IPS DF 6.9 (cell line): ENCODE results near the gene HDAC3.

Source experiments
- DNase-seq: peaks from one replicate; pipeline ENCODE4 v3.0.0-alpha.2; 2013; ENCODE audit warnings: low read depth, low spot score
- H3K27ac ChIP-seq: one replicate; pipeline ENCODE4 v1.5.1; 2013; ENCODE audit warnings: low read length, control low read depth
- H3K27me3 ChIP-seq: 2 replicates; pipeline ENCODE4 v1.6.1; 2013; ENCODE audit warnings: mild to moderate bottlenecking, low read length; ENCODE audit not compliant: control insufficient read depth, insufficient read depth
- H3K36me3 ChIP-seq: 2 replicates; pipeline ENCODE4 v1.6.1; 2013; ENCODE audit warnings: low read length; ENCODE audit not compliant: control insufficient read depth, insufficient read depth
- H3K4me1 ChIP-seq: 2 replicates; pipeline ENCODE4 v1.6.1; 2013; ENCODE audit warnings: low read length; ENCODE audit not compliant: control insufficient read depth, insufficient read depth
- H3K4me3 ChIP-seq: 2 replicates; pipeline ENCODE4 v1.5.1; 2013; ENCODE audit warnings: mild to moderate bottlenecking, low read length
- H3K9me3 ChIP-seq: 2 replicates; pipeline ENCODE4 v1.6.1; 2013; ENCODE audit warnings: low read length, inconsistent platforms; ENCODE audit not compliant: control insufficient read depth, insufficient read depth
- WGBS: extraction: QIAGEN DNeasy Blood & Tissue Kit; methylation state at CpG from one replicate; pipeline ENCODE4 v1.1.7; 2013; ENCODE audit warnings: mixed read lengths, missing lambda C conversion rate; ENCODE audit not compliant: insufficient read length, insufficient coverage; 5-methylcytosine and 5-hydroxymethylcytosine counted together

The HDAC3 gene

DNA sequence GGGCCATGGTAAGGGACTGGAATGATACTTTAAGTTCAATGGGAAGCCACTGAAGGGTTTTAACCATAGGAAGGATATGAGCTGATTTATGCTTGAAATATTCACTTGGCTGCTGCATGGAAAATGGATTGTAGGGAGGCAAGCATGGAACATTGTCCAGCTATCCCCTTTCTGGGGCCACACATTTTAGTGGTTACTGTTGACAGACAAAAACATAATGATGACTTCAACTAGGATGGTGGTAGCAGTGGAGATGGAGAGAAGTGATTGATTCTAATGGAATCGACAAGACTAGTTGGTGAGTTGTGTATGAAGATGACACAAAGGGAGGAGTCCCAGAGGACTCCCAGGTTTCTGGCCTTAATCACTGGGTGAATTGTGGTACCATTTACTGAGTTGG, 20.8 kb upstream of the HDAC3 start:
- Histone ChIP-seq H3K36me3 (peaks cover 24% of the 10 kb centered on the region), H3K27ac (no peak overlapping the region), H3K4me3 (no peak overlapping the region), H3K9me3 (no peaks in the 10 kb centered on the region), H3K4me1 (no peaks in the 10 kb centered on the region), H3K27me3 (no peaks in the 10 kb centered on the region)
- WGBS = no CpG with 5 or more reads among the region's 1 CpG
- DNase-seq = no peak

GRCh38 chr5:141656396-141656795, 19.7 kb upstream of the HDAC3 start:
- no peaks in the 10 kb centered on the region for H3K27me3 ChIP-seq
- H3K27ac ChIP-seq = no peak overlapping the region
- no peak overlapping the region; the same call in 1 of the 2 replicates for H3K4me3 ChIP-seq
- WGBS = no CpG with 5 or more reads among the region's 9 CpGs
- peaks cover 24% of the 10 kb centered on the region for H3K36me3 ChIP-seq
- DNase-seq = no peak
- no peaks in the 10 kb centered on the region for H3K4me1 ChIP-seq
- no peaks in the 10 kb centered on the region for H3K9me3 ChIP-seq

DNA sequence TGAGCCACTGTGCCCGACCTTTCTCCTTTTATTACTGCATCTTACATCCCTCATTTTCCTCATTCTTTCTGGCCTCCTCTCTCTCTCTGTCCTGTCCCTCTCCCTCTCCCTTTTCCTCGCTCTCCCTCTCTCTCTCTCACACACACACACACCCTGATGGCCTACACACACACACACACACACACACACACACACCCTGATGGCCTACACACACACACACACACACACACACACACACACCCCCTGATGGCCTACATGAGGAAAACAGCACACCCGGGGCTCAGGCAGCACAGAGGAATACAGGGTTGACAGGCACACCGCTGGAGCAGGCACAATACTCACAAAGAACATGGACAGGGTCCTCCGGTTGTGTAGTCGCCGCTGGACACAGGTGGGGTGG, 18.4 kb upstream of the HDAC3 start:
- H3K27me3 ChIP-seq = no peaks in the 10 kb centered on the region
- no peak overlapping the region for H3K4me3 ChIP-seq
- peaks cover 24% of the 10 kb centered on the region for H3K36me3 ChIP-seq
- no CpG with 5 or more reads among the region's 7 CpGs for whole genome bisulfite sequencing
- H3K27ac ChIP-seq = no peak overlapping the region
- DNase-seq = no peak
- H3K9me3 ChIP-seq = no peaks in the 10 kb centered on the region
- no peaks in the 10 kb centered on the region for H3K4me1 ChIP-seq

- H3K9me3 ChIP-seq = no peaks in the 10 kb centered on the region
- H3K36me3 ChIP-seq = peaks cover 20% of the 10 kb centered on the region
- H3K27me3 ChIP-seq = no peaks in the 10 kb centered on the region
- DNase-seq = no peak
- no CpG with 5 or more reads among the region's 2 CpGs for WGBS
- H3K27ac ChIP-seq = no peak overlapping the region
- H3K4me1 ChIP-seq = no peaks in the 10 kb centered on the region
- no peak overlapping the region for H3K4me3 ChIP-seq
Observed at GRCh38 chr5:141654298-141654697, 17.6 kb upstream of the HDAC3 start.

GRCh38 chr5:141651728-141652105, 15.1 kb upstream of the HDAC3 start:
- Histone ChIP-seq H3K36me3 (peaks cover 15% of the 10 kb centered on the region), H3K4me1 (no peaks in the 10 kb centered on the region), H3K9me3 (no peaks in the 10 kb centered on the region), H3K27me3 (no peaks in the 10 kb centered on the region), H3K27ac (no peak overlapping the region), H3K4me3 (no peak overlapping the region; the same call in 1 of the 2 replicates)
- WGBS = no CpG with 5 or more reads among the region's 9 CpGs
- DNase-seq = no peak

DNA sequence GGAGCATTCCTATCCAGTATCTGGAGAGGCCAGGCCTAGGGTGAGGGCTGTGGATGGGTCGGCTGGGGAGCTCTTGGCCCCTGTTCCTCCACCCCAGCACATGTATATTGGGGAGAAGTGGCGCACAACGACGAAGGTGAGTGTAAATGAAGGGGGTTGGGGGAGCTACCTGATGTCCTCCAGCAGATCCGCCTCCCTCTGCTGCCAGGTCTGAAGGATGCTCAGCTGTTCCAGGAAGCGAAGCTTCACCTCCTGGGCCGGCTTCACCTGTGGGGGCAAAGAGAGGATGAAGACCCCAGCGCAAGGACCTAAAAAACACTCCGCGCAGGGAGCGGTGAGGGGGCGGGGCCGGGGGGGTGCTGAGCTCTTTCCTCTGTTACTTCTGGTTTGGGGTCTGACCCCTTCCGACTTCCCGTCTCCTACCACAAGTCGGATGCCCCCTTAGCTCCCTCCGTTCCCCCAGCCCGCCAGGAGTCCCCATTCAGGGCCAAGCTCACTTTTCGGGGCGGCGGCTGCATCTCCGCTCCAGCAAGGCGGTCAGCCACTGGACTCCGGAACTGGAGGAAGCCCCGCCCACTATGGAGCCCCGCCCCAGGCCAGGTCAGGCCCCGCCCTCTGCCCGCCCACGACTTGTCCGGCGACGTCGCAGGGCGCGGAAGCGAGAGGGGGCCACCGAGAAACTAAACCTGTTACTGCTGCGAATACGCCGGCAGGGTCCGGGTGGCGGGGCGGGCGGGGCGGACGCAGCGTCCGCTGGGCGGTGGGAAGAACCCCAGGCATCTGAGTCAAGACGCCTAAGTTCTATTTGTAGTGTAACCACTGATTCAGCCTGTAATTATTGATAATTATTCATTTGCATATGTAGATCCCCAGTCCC, 14.4 kb upstream of the HDAC3 start, which contains the start of gene FCHSD1:
FCHSD1 (minus strand) TSS at position 568 of the 877 bp plus-strand sequence; CDS start at position 518, 50 bp downstream.
- H3K27ac ChIP-seq = no peak within 1 kb of the TSS

DNA sequence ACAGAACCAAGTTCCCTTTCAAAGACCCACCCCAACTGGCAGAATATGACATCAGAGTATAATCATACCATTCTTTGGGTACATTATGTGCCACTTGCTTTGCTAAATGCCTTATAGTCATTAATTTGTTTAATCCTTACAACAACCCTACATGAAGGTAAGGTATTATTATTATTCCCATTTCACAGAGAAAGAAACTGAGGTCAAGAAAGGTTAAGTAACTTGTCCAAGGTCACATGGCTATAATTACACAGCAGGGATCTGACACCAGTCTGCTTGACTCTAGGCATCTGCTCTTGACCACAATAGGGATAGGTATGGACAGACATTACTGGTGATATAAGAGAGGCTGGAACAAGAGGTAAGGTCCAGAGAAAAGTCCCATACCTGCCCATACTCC, 13.3 kb upstream of the HDAC3 start:
- H3K36me3 ChIP-seq = peaks cover 8% of the 10 kb centered on the region; the same call in 1 of the 2 replicates
- DNase-seq = no peak
- no peaks in the 10 kb centered on the region for H3K9me3 ChIP-seq
- H3K4me1 ChIP-seq = no peaks in the 10 kb centered on the region
- no peak overlapping the region for H3K27ac ChIP-seq
- H3K27me3 ChIP-seq = no peaks in the 10 kb centered on the region
- H3K4me3 ChIP-seq = no peak overlapping the region

More for the DNA sequence above, 14.4 kb upstream of the HDAC3 start, which contains the start of gene FCHSD1:
- H3K27me3 ChIP-seq = no peaks in the 10 kb centered on the region
- no CpG with 5 or more reads among the region's 50 CpGs for WGBS
- H3K36me3 ChIP-seq = peaks cover 10% of the 10 kb centered on the region
- H3K4me3 ChIP-seq = peak within 1 kb of the TSS; percentile 80; the same call in 1 of the 2 replicates
- H3K4me1 ChIP-seq = no peaks in the 10 kb centered on the region
- DNase-seq = no peak
- no peaks in the 10 kb centered on the region for H3K9me3 ChIP-seq

DNA sequence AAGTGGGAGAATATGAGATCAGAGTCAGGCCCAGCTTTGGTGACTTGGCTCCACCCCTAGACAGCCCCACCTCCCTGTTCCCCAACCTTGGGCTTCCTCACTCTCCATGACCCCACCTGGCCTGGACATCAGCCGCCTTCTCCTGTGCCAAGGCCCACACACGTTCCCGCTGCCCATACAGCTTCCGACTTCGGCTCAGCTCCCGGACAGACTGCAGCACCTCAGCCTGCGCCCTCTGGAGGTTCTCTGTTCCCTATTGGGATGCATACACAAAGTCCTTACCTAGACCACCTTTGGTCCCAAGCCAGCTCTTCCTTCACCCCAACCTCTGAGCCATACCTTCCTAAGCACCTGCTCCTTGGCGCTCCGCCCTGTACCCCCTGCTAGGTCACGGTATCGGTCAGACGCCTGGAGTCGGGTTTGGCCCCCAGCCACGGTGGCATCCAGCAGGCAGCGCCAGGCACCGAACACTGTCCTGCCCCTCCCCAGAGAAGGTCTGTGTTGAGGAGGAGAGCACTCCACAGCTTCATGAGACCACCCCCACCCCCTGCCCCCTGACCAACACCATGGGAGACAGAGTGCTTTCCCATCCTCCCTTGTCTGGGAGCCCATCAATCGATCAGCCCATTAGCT, 12.5 kb upstream of the HDAC3 start:
- H3K4me3 ChIP-seq = no peak overlapping the region; the same call in 1 of the 2 replicates
- no CpG with 5 or more reads among the region's 17 CpGs for WGBS
- no peaks in the 10 kb centered on the region for H3K27me3 ChIP-seq
- H3K27ac ChIP-seq = no peak overlapping the region
- no peaks in the 10 kb centered on the region for H3K9me3 ChIP-seq
- peaks cover 10% of the 10 kb centered on the region; the same call in 1 of the 2 replicates for H3K36me3 ChIP-seq
- no peak for DNase-seq
- H3K4me1 ChIP-seq = no peaks in the 10 kb centered on the region

DNA sequence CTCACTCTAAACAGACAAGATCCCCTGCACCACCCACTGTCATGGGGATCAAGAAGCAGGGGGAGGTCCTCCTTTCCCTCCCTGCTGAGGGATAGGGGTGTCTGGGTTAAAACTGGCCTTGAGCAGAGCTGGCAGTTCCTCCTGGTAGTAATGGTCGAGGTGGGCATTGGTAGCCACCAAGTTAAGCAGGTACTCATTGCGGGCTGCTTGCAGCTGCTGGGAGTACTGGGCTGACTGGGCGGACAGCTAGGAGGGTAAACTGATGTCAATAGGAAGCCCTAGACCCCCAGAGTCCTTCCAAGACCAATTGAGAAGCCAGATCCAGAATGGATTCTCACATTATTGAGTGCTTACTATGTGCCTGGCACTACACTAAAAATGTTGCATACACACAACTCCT, 11.2 kb upstream of the HDAC3 start:
- peaks cover 8% of the 10 kb centered on the region for H3K36me3 ChIP-seq
- H3K4me3 ChIP-seq = no peak overlapping the region
- H3K27ac ChIP-seq = no peak overlapping the region
- H3K9me3 ChIP-seq = no peaks in the 10 kb centered on the region
- no CpG with 5 or more reads among the region's 3 CpGs for WGBS
- H3K4me1 ChIP-seq = no peaks in the 10 kb centered on the region
- no peak for DNase-seq
- no peaks in the 10 kb centered on the region for H3K27me3 ChIP-seq

DNA sequence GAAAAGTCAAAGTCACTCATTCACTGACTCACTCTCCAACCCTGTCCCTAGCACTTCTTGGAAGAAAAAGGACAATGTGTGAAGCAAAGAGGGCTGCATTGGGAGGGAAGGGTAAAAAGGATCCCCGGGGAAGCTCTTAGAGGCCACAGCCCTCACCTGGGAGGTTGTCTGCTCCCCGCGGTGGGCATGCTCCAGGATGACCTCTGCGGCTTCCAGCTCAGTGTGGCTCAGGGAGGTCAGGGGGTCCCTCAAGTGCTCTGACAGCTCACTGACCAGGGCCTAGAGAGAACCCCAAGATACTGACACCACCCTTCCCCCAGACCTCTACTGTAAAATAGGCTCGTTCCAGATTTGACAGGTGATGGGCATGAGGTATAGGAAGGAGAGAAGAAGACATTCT, 10.6 kb upstream of the HDAC3 start:
- no peaks in the 10 kb centered on the region for H3K27me3 ChIP-seq
- H3K4me3 ChIP-seq = no peak overlapping the region
- no peaks in the 10 kb centered on the region for H3K4me1 ChIP-seq
- DNase-seq = no peak
- H3K27ac ChIP-seq = no peak overlapping the region
- WGBS = no CpG with 5 or more reads among the region's 5 CpGs
- no peaks in the 10 kb centered on the region for H3K9me3 ChIP-seq
- peaks cover 10% of the 10 kb centered on the region for H3K36me3 ChIP-seq
